HUES6 (cell line): ENCODE data around the gene ARHGAP25.

Experiments
- H3K27ac ChIP-seq: 2 replicates; pipeline ENCODE4 v1.7.0; 2013; ENCODE audit warnings: low read depth, mild to moderate bottlenecking, low read length, inconsistent platforms
- H3K27me3 ChIP-seq: 2 replicates; pipeline ENCODE4 v1.6.1; 2013; ENCODE audit warnings: low read length; ENCODE audit not compliant: control insufficient read depth, insufficient read depth
- H3K36me3 ChIP-seq: 2 replicates; pipeline ENCODE4 v1.6.1; 2013; ENCODE audit warnings: low read length; ENCODE audit not compliant: control insufficient read depth, insufficient read depth
- H3K4me1 ChIP-seq: 2 replicates; pipeline ENCODE4 v1.6.1; 2013; ENCODE audit warnings: low read length; ENCODE audit not compliant: control insufficient read depth, insufficient read depth
- H3K4me3 ChIP-seq: 2 replicates; pipeline ENCODE4 v1.5.1; 2013; ENCODE audit warnings: low read depth, low read length
- H3K9ac ChIP-seq: one replicate; pipeline ENCODE4 v1.6.1; 2013; ENCODE audit warnings: mild to moderate bottlenecking, low read length
- H3K9me3 ChIP-seq: 2 replicates; pipeline ENCODE4 v1.6.1; 2013; ENCODE audit warnings: low read depth, low read length; ENCODE audit not compliant: control insufficient read depth, insufficient read depth

The ARHGAP25 gene

GRCh38 chr2:68734688-68735525, at the start of gene ARHGAP25:
ARHGAP25 (plus strand) TSS chr2:68734811; CDS start chr2:68735200, 389 bp downstream.
- Histone ChIP-seq H3K4me3 (no peak within 1 kb of the TSS), H3K9ac (no peak within 1 kb of the TSS), H3K27ac (no peak within 1 kb of the TSS), H3K27me3 (no peaks in the 10 kb centered on the region), H3K36me3 (no peaks in the 10 kb centered on the region), H3K9me3 (no peaks in the 10 kb centered on the region), H3K4me1 (peaks cover 6% of the 10 kb centered on the region; the same call in 1 of the 2 replicates)

GRCh38 chr2:68686178-68686577, 48.4 kb upstream of the ARHGAP25 start:
- H3K4me3 ChIP-seq: no peak overlapping the region
- H3K27ac ChIP-seq: no peak overlapping the region
- no peak overlapping the region for H3K9ac ChIP-seq
- no peaks in the 10 kb centered on the region; the same call in 1 of the 2 replicates for H3K36me3 ChIP-seq
- peaks cover 20% of the 10 kb centered on the region for H3K4me1 ChIP-seq
- H3K9me3 ChIP-seq: peaks cover 9% of the 10 kb centered on the region; the same call in 1 of the 2 replicates
- no peaks in the 10 kb centered on the region for H3K27me3 ChIP-seq

- no peak overlapping the region for H3K27ac ChIP-seq
- peaks cover 1% of the 10 kb centered on the region; the same call in 1 of the 2 replicates for H3K9me3 ChIP-seq
- H3K36me3 ChIP-seq: no peaks in the 10 kb centered on the region
- H3K4me1 ChIP-seq: peaks cover 20% of the 10 kb centered on the region
- H3K9ac ChIP-seq: no peak overlapping the region
- no peak overlapping the region for H3K4me3 ChIP-seq
- no peaks in the 10 kb centered on the region for H3K27me3 ChIP-seq
Measured at GRCh38 chr2:68687018-68687417, 47.6 kb upstream of the ARHGAP25 start.

- no peak overlapping the region for H3K27ac ChIP-seq
- H3K36me3 ChIP-seq: no peaks in the 10 kb centered on the region
- H3K4me1 ChIP-seq: peaks cover 20% of the 10 kb centered on the region
- no peak overlapping the region for H3K9ac ChIP-seq
- H3K9me3 ChIP-seq: no peaks in the 10 kb centered on the region; the same call in 1 of the 2 replicates
- no peak overlapping the region for H3K4me3 ChIP-seq
- H3K27me3 ChIP-seq: no peaks in the 10 kb centered on the region
Measured at GRCh38 chr2:68689553-68690537, 44.8 kb upstream of the ARHGAP25 start.

- Histone ChIP-seq H3K36me3 (no peaks in the 10 kb centered on the region), H3K9ac (no peak overlapping the region), H3K27me3 (no peaks in the 10 kb centered on the region), H3K4me1 (peaks cover 19% of the 10 kb centered on the region), H3K27ac (no peak overlapping the region), H3K4me3 (no peak overlapping the region), H3K9me3 (peaks cover under 1% of the 10 kb centered on the region; the same call in 1 of the 2 replicates)
Measured at GRCh38 chr2:68690851-68691250, 43.8 kb upstream of the ARHGAP25 start.

GRCh38 chr2:68692511-68692910, 42.1 kb upstream of the ARHGAP25 start:
- Histone ChIP-seq H3K36me3 (no peaks in the 10 kb centered on the region), H3K4me1 (peaks cover 18% of the 10 kb centered on the region), H3K9me3 (peaks cover 12% of the 10 kb centered on the region), H3K4me3 (no peak overlapping the region), H3K9ac (no peak overlapping the region), H3K27me3 (no peaks in the 10 kb centered on the region), H3K27ac (no peak overlapping the region)

- Histone ChIP-seq H3K4me3 (no peak overlapping the region), H3K27ac (no peak overlapping the region), H3K9me3 (peaks cover 26% of the 10 kb centered on the region), H3K36me3 (no peaks in the 10 kb centered on the region), H3K4me1 (peaks cover 18% of the 10 kb centered on the region), H3K27me3 (no peaks in the 10 kb centered on the region), H3K9ac (no peak overlapping the region)
Measured at GRCh38 chr2:68693951-68694350, 40.7 kb upstream of the ARHGAP25 start.

GRCh38 chr2:68695971-68696370, 38.6 kb upstream of the ARHGAP25 start:
- Histone ChIP-seq H3K27ac (0 out of 2 replicates have a peak overlapping the region, but pooled peaks have one; percentile 51), H3K36me3 (no peaks in the 10 kb centered on the region), H3K27me3 (no peaks in the 10 kb centered on the region), H3K4me1 (peaks cover 5% of the 10 kb centered on the region; the same call in 1 of the 2 replicates), H3K9me3 (peaks cover 40% of the 10 kb centered on the region), H3K4me3 (no peak overlapping the region), H3K9ac (no peak overlapping the region)

GRCh38 chr2:68696554-68696953, 38.1 kb upstream of the ARHGAP25 start:
- no peak overlapping the region for H3K4me3 ChIP-seq
- no peaks in the 10 kb centered on the region for H3K27me3 ChIP-seq
- H3K36me3 ChIP-seq: no peaks in the 10 kb centered on the region
- H3K9me3 ChIP-seq: peaks cover 40% of the 10 kb centered on the region
- peaks cover 5% of the 10 kb centered on the region; the same call in 1 of the 2 replicates for H3K4me1 ChIP-seq
- no peak overlapping the region for H3K9ac ChIP-seq
- H3K27ac ChIP-seq: 0 out of 2 replicates have a peak overlapping the region, but pooled peaks have one; percentile 51

GRCh38 chr2:68698567-68699377, 35.8 kb upstream of the ARHGAP25 start:
- H3K27ac ChIP-seq: no peak overlapping the region
- H3K36me3 ChIP-seq: no peaks in the 10 kb centered on the region
- no peak overlapping the region for H3K9ac ChIP-seq
- no peak overlapping the region for H3K4me3 ChIP-seq
- H3K9me3 ChIP-seq: peaks cover 40% of the 10 kb centered on the region
- peaks cover 5% of the 10 kb centered on the region; the same call in 1 of the 2 replicates for H3K4me1 ChIP-seq
- H3K27me3 ChIP-seq: no peaks in the 10 kb centered on the region
